NT2/D1 (cell line): Measurements from ENCODE around the gene DCHS1.

ENCODE experiments used
- SUZ12 ChIP-seq: IDR thresholded peaks from 2 replicates; pipeline ENCODE4 v1.6.1; 2011; ENCODE audit not compliant: insufficient read length, insufficient read depth; ENCODE audit errors: extremely low read depth
- ZNF274 ChIP-seq: IDR thresholded peaks from 2 replicates; pipeline ENCODE4 v1.6.1; 2011; ENCODE audit warnings: mild to moderate bottlenecking, low read depth, low read length

GRCh38 chr11:6608011-6608410, 47.6 kb downstream of the DCHS1 start:
- TF ChIP-seq SUZ12: no peak
- TF ChIP-seq ZNF274: no peak
